NB4 (cell line): ENCODE results near the gene SLC9A1.

Experiments used
- CTCF ChIP-seq: IDR thresholded peaks from one replicate; pipeline ENCODE4 v1.5.1; 2012; ENCODE audit warnings: low read depth, low read length
- POLR2A ChIP-seq: IDR thresholded peaks from 2 replicates; pipeline ENCODE4 v1.6.1; 2011; ENCODE audit warnings: mild to moderate bottlenecking; ENCODE audit not compliant: insufficient read length; ENCODE audit errors: extremely low read depth

- TF ChIP-seq POLR2A (no peak), CTCF (no peak)
Observed at GRCh38 chr1:27099587-27100334, 55.2 kb downstream of the SLC9A1 start.
